Left lobe of liver (tissue), 2 donors: ENCODE results near the gene PRSS1. TPM values are rescaled to one million over a fixed set of nuclear protein-coding genes. Genes with fewer than 3 reads are reported as not detected.
"Not testable (repeated sequence)": the region's sequence is repeated elsewhere in the genome, so short reads cannot be mapped to it uniquely, and the experiment has no call there.

ENCODE experiments used
- ATAC-seq: fragments of 200-7000 bp; cut with Tn5 transposase; one replicate; pipeline ENCODE4 v1.9.1; 2020; ENCODE audit warnings: mild to moderate bottlenecking, moderate library complexity
- DNase-seq: peaks from one replicate; pipeline ENCODE4 v3.0.0-alpha.2; 2020; ENCODE audit warnings: low spot score
- total RNA-seq: library from RNA; stranded (reverse); gene quantifications from one replicate; pipeline ENCODE4 v1.2.1, GENCODE V29; 2021
- donor health status: DM: no; HTN: no; CAD: no; lungs with moderate emphysema.
- donor health status: DM: no; HTN: yes; CAD: no.

PRSS1 gene
- total RNA-seq, 1 donor from 2014 or later, result 19.7 TPM

DNA sequence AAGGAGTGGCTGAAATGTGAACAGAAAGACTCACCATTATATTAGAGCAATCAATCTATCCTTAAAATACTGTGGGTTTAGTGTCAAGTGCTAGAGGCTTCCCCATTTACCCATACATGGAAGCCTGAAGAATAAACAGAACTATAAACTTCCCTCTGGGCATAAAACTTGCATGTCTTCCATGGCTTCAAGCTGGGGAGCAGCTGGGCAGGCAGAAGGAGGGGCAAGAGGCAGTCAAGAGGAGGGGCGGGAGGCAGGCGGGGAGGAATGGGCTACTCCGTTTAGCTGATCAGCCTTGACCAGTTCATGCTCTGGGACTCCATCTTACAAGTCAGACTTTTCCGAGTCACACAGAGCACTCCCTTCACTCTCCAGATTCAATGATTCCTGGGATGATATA lies 3.5 kb upstream of the PRSS1 start:
- no peak for DNase-seq
- no peak for ATAC-seq

DNA sequence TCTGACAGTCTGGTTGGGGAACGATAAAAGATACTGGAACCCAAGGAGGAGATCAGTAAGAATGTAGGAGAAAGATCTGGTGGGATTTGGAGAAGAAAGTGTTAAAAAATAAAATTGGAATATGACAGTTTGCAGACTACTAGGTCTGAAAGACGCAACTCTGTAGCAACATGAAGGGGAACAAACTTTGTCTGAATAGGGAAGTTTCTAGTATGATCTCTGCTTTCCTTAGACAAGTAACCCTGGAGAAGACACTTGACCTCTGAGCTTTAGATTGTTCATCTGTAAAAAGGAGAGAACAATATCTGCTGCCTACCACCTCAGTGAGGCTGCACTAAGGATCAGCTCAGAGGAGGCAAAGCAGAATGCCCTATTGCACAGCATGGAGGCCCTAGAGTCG lies 3.0 kb upstream of the PRSS1 start:
- DNase-seq (no peak), ATAC-seq (no peak)

DNA sequence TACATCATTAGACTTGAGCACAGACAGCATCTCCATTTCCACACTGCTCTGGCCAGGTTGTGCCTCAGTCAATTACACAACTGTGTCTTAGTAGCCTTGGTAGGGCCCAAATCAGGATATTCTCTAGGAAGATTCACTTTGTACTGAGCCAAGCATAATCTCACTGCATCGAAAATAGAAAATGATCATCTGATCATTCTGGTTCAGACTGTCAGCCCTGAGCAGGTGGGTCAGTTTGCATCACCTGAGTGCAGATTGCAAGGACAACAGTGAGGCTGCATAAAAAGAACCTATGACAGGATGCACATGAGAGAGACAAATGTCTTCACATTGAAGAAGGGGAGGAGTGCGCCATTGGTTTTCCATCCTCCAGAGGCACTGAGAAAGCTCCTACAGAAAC lies 862 bp upstream of the PRSS1 start:
- ATAC-seq, DNase-seq: not testable (repeated sequence)

DNA sequence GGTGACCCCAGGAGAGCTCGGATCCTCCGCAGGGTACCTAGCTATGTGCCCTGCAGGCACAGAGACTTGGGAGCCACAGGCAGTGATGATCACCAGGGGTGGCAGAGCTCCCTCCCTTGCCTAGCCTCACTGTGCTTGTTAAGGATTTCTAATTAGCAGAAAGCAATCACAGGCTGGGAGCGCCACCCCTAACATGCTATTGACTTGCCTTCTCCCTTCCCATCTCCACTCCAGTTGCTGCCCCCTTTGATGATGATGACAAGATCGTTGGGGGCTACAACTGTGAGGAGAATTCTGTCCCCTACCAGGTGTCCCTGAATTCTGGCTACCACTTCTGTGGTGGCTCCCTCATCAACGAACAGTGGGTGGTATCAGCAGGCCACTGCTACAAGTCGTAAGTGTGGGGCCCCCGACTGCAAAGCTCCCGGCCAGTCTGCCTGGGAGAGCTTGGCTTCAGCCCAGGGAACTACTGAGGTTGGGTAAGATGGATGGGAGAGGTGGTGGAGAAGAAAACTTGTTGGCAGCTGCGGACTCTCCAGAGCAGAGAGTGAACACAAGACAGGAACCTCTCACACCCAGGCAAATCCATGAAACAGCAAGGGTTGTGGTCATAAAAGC lies 1.2 kb downstream of the PRSS1 start:
- ATAC-seq (no peak), DNase-seq (no peak)

DNA sequence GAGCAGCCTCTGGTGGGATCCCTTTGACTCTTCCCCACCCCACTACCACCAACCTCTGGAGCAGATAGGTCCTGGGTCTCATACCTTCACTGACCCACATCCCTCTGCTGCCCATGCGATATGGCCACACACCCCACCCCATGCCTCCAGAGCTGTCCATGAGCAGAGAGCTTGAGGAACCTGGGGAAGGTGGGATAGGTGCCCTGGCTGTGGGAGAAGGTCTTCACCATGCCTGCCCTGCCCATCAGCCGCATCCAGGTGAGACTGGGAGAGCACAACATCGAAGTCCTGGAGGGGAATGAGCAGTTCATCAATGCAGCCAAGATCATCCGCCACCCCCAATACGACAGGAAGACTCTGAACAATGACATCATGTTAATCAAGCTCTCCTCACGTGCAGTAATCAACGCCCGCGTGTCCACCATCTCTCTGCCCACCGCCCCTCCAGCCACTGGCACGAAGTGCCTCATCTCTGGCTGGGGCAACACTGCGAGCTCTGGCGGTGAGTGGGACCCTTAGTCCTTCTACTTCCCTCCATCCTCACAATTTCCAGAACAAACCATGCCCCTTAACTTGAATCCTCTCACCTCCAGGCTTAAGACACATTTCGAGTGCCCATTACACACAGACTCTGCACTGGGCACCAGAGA lies 2.4 kb downstream of the PRSS1 start:
- not testable (repeated sequence) for DNase-seq, ATAC-seq

DNA sequence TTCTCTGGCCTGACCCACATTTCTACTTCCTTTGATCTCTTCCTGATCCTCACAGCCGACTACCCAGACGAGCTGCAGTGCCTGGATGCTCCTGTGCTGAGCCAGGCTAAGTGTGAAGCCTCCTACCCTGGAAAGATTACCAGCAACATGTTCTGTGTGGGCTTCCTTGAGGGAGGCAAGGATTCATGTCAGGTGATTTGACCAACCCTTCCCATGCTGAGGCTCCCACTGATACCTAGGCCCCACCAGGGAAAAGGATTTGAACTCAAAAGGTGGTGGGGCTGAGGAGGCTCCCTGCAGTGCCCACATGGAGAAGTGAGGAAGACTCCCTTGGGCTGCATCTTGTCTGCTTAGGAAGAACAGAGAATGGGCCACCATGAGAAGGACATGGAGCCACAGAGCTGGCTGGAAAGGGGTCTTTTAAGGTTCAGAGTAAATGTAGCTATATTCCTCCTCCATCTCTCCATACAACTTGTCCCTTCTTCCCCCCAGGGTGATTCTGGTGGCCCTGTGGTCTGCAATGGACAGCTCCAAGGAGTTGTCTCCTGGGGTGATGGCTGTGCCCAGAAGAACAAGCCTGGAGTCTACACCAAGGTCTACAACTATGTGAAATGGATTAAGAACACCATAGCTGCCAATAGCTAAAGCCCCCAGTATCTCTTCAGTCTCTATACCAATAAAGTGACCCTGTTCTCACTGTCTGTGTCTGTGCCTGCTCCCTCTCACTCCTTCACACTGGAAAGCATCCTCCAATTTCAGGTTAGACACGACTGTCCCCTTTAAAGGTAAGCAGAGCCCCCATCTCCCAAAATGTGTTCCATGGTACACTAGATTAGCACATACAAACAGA lies 3.3 kb downstream of the PRSS1 start:
- DNase-seq (no peak), ATAC-seq (no peak)

DNA sequence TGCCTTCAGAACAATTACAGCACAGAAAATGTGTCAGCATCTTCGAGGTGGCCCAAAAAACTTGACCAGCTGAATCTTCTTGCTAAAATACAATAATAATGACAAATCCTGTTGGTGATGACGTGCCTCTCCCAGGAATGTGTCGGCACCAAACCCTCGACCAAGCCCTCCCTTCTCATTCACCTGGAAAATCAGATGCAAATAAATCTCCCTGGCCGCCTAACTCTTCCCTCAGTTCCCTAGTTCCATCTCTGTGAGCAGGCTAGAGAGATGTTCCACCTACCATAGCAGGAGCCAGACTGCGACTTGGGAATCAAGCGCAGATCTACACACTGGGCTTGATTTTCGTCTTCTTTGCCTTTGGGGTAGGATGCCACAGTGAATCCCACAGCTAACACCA lies 4.1 kb downstream of the PRSS1 start:
- DNase-seq, result no peak

DNA sequence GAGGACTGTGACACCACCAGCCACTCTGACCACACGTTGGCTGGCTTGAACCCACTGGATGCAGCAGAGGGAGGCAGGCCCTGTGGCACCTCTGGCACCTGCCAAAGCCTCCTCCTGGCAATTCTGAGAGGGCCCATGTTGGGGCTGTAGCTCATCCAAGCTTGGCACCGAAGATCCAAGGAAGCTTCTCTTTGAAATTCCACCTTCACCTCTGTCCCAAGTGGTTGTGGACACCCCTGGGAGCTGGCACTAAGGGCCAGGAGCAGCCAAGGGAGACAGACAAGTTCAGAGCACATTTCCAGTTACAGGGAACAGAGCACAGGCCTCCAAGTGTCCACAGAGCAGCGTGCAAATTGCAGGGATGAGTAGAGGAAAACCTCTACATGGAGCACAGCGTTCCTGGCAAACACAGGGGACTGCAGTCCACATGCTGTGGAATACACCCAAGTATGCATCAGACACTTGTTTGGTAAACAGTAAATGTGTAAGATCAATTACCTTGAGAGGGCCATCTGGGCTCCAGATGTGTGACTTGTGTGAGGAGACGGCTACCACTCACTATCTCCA lies 4.7 kb downstream of the PRSS1 start:
- DNase-seq, ATAC-seq: not testable (repeated sequence)

More for the DNA sequence above, 4.1 kb downstream of the PRSS1 start:
- ATAC-seq, result no peak

DNA sequence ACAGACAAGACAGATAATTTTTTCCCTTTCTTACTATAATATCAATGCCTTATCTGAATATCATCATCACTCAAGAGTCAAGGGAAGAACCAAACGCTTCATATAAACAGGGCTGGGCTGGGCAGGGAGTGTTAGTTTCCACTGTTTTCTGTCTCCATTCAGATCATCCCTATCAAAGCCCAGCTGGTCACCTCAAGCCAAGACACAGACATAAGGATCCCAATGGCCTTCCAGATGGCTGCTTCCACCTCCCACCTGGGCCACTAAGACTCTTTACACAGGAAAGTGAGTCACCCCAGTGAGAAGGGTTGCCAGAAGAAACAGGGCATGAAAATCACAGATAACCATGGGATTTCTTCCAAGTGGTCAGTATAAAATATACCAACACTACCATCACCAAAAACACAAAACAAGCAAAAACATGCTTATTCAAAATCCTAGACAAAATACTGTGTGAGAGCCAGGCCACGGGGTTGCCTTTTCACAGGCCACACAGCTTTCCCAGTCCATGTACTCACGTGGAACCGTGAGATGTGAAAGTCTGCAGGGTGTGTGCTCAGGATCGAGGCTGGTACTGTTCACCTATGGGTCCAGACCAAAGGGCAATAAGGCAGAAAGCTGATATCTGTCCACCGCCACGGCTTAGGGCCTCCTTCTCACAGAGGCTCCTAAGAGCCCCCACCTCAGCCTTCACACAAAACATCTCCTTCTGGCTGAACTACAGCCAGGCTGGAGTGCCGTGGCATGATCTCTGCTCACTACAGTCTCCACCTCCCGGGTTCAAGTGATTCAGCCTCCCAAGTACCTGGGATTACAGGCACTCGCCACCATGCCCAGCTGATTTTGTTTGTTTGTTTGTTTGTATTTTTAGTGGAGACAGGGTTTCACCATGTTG lies 5.7 kb downstream of the PRSS1 start:
- DNase-seq, result no peak
- no peak for ATAC-seq

DNA sequence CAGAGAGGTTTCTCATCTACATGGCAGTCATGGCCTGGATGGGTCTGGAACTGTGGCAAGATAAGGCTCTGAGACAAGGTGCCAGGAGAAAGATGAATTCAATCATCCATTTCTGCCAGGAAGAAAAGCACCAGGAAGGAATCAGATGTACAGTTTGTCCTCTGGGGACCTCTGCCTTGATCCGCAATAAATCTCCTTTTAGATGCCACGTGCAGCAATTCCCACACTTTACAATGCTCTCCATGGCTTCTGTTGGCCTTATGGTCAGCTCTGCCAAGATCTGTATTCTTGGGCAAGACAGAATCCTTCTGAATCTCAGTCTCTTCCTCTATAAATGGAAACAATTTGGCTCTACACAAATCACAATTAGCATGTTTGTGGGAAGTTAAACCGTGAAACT lies 9.0 kb downstream of the PRSS1 start:
- DNase-seq, ATAC-seq: not testable (repeated sequence)

DNA sequence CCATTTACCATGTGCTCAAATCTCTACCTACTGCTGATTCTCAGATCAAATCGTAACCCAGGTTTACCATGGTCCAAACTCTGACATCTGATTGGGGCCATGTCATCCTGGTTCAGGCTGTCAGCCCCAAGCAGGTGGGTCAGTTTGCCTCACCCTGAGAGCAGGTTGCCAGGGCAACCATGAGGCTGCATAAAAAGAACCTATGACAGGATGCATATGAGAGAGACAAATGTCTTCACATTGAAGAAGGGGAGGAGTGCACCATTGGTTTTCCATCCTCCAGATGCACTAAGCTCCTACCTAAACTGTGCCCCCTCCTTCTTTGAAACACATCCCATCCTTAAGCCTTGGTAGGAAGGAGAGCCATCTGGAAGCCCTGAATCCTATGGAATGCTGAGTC lies 10.2 kb downstream of the PRSS1 start:
- ATAC-seq (no peak), DNase-seq (no peak)

DNA sequence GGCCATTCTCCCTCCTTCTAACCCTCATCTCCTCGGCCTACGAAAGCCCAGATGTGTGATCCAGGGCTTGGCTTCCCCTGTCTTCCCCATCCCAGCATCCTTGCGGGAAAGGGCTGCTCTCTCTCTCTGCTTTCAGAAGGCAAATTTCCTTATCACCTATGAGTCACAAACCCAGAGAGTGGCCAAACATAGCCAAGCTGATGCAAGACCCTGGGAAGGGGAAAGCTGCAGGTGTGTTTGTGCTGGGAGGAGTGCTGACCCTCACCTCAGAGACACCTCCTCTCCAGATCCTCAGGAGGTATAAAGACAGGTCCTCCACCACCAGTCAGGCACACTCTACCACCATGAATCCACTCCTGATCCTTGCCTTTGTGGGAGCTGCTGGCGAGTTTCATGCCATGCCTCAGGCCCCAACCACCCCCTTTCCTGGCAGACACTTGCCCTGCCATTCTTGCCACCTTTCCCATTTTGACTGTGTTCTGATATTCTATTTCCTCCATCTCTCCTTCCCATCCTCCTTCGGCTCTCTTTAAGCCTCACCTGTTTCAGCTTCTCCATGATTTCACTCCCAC lies 10.9 kb downstream of the PRSS1 start:
- DNase-seq (no peak), ATAC-seq (no peak)

DNA sequence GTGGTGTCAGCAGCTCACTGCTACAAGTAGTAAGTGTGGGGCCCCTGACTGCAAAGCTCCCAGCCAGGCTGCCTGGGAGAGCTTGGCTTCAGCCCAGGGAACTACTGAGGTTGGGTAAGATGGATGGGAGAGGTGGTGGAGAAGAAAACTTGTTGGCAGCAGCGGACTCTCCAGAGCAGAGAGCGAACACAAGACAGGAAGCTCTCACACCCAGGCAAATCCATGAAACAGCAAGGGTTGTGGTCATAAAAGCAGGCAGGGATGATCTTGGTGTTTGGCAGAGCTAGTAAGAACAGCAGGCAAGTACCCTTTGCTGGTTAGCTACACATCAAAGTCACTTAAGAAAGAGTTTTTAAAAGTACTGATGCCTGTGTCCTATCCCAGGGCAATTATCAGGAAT lies 12.3 kb downstream of the PRSS1 start:
- peak; percentile 12 for DNase-seq
- ATAC-seq, result not testable (repeated sequence)

DNA sequence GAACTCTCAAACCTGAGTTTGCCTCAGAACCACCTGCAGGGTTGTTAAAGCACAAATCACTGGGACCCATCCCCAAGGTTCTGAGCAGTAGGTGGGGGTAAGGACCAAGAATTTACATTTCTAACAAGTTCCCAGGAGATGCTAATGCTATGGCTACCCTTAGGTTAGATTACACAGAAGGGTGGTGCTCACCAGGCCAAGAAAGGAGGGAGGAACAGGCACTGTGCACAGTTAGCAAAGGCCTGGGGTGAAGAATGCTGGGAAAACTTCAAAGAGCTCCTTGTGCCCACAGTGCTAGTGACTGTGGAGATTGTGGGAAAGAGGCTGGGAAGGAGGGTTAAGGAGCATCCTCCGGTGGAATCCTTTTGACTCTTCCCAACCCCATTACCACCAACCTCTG lies 12.8 kb downstream of the PRSS1 start:
- no peak for ATAC-seq

DNA sequence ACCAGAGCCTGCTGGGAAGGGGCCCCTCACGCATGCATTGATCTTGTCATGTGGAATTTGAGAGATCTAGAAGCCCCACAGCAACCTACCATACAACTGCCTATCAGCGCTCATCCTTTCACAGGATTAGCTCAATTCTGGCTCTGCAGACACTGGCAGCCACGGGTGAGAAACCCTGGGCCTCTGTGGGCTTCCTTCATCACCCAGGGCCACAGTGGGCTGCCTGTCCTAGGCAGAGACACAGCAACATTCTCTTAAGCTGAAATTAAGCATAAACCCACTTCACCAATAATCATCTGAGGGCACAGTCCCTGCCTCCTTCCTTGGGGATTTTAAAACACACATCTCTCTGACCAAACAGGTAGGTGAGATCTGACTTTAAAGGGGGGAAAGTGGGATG lies 18.2 kb downstream of the PRSS1 start:
- DNase-seq (no peak), ATAC-seq (no peak)

More for the DNA sequence above, 12.8 kb downstream of the PRSS1 start:
- peak; percentile 10 for DNase-seq

DNA sequence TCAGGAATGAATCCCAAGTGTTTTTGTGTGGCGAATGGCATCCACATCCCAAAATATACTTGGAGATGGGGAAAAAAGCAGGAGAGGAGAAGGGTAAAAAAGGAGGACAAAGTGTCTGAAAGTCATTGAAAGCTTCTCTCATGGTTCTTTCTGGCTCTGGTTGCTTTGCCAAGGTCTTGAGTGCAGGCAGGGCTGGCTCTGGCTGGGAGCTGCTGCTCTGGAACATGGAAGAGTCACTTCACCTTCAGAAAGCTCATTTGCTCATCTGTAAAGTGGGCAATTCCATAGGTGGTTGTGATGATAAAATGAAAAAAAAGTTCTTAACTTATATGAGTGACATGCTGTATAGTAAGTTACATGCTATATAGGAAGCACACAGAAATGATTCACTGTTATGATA lies 18.6 kb downstream of the PRSS1 start:
- DNase-seq (no peak), ATAC-seq (no peak)

DNA sequence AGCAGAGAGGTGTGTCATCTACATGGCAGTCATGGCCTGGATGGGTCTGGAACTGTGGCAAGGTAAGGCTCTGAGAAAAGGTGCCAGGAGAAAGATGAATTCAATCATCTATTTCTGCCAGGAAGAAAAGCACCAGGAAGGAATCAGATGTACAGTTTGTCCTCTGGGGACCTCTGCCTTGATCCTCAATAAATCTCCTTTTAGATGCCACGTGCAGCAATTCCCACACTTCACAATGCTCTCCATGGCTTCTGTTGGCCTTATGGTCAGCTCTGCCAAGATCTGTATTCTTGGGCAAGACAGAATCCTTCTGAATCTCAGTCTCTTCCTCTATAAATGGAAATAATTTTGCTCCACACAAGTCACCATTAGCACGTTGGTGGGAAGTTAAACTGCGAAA lies 19.6 kb downstream of the PRSS1 start:
- DNase-seq, ATAC-seq: not testable (repeated sequence)

DNA sequence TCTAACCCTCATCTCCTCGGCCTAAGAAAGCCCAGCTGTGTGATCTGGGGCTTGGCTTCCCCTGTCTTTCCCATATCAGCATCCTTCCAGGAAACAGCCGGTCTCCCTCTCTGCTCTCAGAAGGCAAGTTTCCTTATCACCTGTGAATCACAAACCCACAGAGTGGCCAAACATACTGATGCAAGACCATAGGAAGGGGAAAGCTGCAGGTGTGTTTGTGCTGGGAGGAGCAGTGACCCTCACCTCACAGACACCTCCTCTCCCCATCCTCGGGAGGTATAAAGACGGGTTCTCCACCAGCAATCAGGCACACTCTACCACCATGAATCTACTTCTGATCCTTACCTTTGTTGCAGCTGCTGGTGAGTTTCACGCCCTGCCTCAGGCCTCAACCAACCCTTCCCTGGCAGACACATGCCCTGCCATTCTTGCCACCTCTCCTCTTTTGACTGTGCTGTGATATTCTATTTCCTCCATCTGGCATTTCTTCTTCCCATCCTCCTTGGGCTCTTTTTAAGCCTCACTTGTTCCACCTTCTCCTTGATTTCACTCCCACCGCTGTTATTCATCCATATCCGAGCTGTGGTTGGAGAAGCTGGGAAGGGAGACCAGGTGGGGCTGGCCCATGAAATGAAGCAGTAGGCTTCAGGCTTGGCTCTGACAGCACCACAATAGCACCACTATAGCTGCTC lies 21.5 kb downstream of the PRSS1 start, which contains the start of gene PRSS2:
TSS of gene PRSS2 (plus strand) at position 310 of the 692 bp plus-strand sequence. CDS start at position 323, 13 bp downstream.
- no peak for ATAC-seq
- no peak for DNase-seq

DNA sequence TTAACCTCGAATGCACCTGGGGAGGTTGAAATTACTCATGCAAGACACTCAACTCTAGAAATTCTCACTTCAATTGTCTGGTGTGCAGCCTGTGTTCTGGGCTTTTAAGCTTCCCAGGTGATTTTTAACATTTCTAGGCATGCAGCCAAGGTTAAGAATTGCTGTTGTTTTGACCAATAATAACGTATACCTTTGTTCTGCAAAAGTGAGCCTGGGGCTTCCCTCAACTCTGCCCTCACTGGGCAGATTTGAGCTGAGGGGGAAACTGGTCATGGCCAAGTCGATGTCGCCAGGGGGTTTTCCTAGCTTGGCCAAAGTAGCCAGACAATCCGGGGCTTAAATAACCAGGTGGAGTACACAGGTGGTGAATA lies 22.1 kb downstream of the PRSS1 start:
- DNase-seq (no peak), ATAC-seq (no peak)
